Mammary epithelial cell (primary cell): Measurements from ENCODE around the gene NT5C2.

Experiments used
- CTCF ChIP-seq, 2 donors: IDR thresholded peaks in 1 of 2; conservative IDR thresholded peaks in 1 of 2; 2 replicates each; pipeline ENCODE4 v1.5.1; 2011 to 2012; ENCODE audit warnings: inconsistent platforms in 2 of 2, low read length in 2 of 2, mild to moderate bottlenecking in 2 of 2, control low read depth in 1 of 2, low read depth in 1 of 2; ENCODE audit not compliant: insufficient read depth in 1 of 2; ENCODE audit errors: extremely low read depth in 1 of 2
- EZH2 ChIP-seq: IDR thresholded peaks from 2 replicates; pipeline ENCODE4 v1.6.1; 2012; ENCODE audit warnings: low read length, inconsistent platforms, borderline replicate concordance

DNA sequence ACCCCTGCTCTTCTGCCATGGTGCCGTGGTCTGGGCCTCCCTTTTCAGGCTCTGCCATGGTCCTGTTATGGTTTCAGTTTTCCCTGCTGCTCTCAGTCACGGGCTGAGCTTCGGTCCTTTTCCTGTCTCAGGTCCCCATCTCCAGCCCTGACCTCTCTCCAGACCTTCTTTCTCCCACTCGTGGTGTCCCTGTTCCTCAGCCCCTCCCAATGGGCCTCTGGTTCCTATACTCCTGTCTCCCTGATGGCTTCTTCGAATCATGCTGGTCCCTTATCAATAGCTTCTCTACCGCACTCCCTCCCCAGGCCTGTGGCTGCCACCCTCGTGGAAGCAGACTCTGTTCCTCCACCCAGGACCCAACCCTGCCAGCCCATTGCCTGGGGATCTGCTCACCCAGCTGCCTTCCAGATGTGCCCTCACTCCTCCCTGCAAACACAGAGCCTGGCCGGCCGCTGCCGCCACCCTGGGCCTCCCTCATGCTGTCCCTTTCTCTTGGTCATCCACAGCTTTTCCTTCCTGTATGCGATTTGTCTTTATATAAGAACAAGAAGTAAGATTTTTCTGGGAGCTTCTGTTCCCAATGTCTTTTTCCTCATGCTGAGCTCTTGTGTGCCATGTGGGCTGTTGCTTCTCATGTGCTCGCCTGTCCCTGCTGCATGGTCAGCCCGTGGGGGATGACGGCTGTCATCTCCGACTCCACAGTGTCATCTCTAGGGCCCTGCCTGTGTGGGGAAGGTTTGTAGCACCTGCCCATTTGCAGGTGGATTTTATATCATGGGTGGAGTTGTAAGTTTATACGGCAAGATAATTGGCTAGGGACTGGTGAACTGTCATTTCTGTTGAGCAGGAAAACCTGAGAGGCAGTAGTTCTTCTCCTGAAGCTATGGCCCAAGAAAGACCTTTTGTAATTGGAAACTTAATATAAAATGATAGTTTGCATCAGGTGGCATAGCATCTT, 126.7 kb downstream of the NT5C2 start:
- TF ChIP-seq CTCF (conservative IDR thresholded peaks at IDR 0.05 in 1 of 2, IDR thresholded peaks at IDR 0.05 in 1 of 2; ENCODE audit: extremely low read depth in 1 of 2, insufficient read depth in 1 of 2, low read depth in 1 of 2, low read length in 2 of 2) (no peak), EZH2 (no peak)
